Measurements from ENCODE around the gene WFIKKN2. TPM values are rescaled to one million over a fixed set of nuclear protein-coding genes. Genes with fewer than 3 reads are reported as not detected.

WFIKKN2 gene
- total RNA-seq, 1 donor from 2014 or later: 0.07 TPM

DNA sequence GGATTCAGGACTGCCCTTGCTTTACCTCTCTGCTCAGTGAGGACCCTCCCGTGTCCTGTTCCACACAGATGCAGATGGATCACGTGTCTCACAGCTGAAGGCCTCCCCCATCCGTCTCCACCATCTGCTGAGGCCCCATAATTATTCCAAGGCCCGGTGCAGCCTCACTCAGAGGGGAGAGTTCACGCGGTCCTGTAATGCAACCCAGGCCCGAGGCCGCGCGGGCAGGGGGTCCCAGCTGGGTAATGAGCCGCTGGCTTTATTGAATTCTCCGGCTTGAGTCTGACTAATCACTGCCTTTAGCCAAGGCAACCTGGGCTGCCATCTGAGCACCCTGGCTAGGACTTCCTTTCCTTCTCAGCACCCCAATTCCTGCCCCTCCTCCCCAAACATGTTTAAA, 4.4 kb upstream of the WFIKKN2 start:
- Mint-ChIP-seq H3K27me3 (ENCODE audit: low read depth, unreplicated experiment) (peaks cover 11% of the 10 kb centered on the region), H3K9me3 (ENCODE audit: unreplicated experiment) (no peaks in the 10 kb centered on the region), H3K4me3 (ENCODE audit: unreplicated experiment) (no peak overlapping the region), H3K4me1 (ENCODE audit: low read depth, unreplicated experiment) (peaks cover 15% of the 10 kb centered on the region), H3K27ac (ENCODE audit: unreplicated experiment) (no peak overlapping the region), H3K36me3 (ENCODE audit: low read depth, unreplicated experiment) (no peaks in the 10 kb centered on the region)
- H3K36me3 ChIP-seq (ENCODE audit: insufficient read depth, low read length): no peaks in the 10 kb centered on the region
- no peak overlapping the region for H3K9ac ChIP-seq (ENCODE audit: low read length)
- H3K27ac ChIP-seq (ENCODE audit: low read depth, low read length): no peak overlapping the region
- no peak for TF ChIP-seq EZH2 (IDR thresholded peaks at IDR 0.05; ENCODE audit: insufficient read depth, low read length)
- TF ChIP-seq, protein P1, sequence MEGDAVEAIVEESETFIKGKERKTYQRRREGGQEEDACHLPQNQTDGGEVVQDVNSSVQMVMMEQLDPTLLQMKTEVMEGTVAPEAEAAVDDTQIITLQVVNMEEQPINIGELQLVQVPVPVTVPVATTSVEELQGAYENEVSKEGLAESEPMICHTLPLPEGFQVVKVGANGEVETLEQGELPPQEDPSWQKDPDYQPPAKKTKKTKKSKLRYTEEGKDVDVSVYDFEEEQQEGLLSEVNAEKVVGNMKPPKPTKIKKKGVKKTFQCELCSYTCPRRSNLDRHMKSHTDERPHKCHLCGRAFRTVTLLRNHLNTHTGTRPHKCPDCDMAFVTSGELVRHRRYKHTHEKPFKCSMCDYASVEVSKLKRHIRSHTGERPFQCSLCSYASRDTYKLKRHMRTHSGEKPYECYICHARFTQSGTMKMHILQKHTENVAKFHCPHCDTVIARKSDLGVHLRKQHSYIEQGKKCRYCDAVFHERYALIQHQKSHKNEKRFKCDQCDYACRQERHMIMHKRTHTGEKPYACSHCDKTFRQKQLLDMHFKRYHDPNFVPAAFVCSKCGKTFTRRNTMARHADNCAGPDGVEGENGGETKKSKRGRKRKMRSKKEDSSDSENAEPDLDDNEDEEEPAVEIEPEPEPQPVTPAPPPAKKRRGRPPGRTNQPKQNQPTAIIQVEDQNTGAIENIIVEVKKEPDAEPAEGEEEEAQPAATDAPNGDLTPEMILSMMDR (IDR thresholded peaks at IDR 0.05; ENCODE audit: insufficient read depth, low read depth, low read length): no peak
- no peak overlapping the region for H3K4me3 ChIP-seq (ENCODE audit: insufficient read depth, low read depth, low read length)
- no peak overlapping the region for H2AFZ ChIP-seq (ENCODE audit: low read depth, low read length)
- H3K4me2 ChIP-seq (ENCODE audit: low read length): no peak overlapping the region
- no peaks in the 10 kb centered on the region for H3K9me3 ChIP-seq (ENCODE audit: insufficient read depth, low read depth, low read length)
- DNase-seq (ENCODE audit: low read depth) (no peak), FAIRE-seq (no peak)
- no peaks in the 10 kb centered on the region for H4K20me1 ChIP-seq (ENCODE audit: insufficient read depth, low read length)
- H3K4me1 ChIP-seq (ENCODE audit: insufficient read depth, low read length): peaks cover 10% of the 10 kb centered on the region
- peaks cover 2% of the 10 kb centered on the region for H3K27me3 ChIP-seq (ENCODE audit: insufficient read depth, low read length)
- no peaks in the 10 kb centered on the region for H3K79me2 ChIP-seq (ENCODE audit: insufficient read depth, low read length)

DNA sequence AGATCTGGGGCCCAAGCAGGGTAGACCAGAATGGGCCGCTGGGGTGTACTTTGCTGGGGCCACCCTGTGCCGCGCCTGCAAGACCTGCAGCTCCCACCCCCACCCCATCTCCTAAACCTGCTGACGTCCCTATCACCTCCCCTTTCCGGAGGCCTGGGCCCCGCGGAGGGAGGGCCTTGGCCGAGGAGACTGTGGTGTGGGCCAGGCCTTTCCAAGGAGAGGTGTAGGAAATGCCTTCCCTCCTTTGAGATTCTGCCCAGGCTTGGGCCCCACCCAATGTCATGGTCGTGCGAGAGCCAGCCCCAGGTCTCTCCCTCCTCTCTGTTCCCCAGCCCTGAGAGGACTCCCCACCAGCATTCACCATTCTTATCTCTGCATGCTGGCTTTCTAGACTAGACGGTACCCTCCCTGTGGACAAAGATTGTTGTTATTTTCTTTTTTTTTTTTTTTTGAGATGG, 3.9 kb upstream of the WFIKKN2 start:
- H3K9me3 Mint-ChIP-seq (ENCODE audit: unreplicated experiment): no peaks in the 10 kb centered on the region
- Histone ChIP-seq H3K9ac (ENCODE audit: low read length) (no peak overlapping the region), H3K4me3 (ENCODE audit: insufficient read depth, low read depth, low read length) (no peak overlapping the region), H3K9me3 (ENCODE audit: insufficient read depth, low read depth, low read length) (no peaks in the 10 kb centered on the region), H4K20me1 (ENCODE audit: insufficient read depth, low read length) (no peaks in the 10 kb centered on the region), H3K27me3 (ENCODE audit: insufficient read depth, low read length) (peaks cover 2% of the 10 kb centered on the region), H3K36me3 (ENCODE audit: insufficient read depth, low read length) (no peaks in the 10 kb centered on the region), H3K79me2 (ENCODE audit: insufficient read depth, low read length) (no peaks in the 10 kb centered on the region), H3K27ac (ENCODE audit: low read depth, low read length) (no peak overlapping the region), H2AFZ (ENCODE audit: low read depth, low read length) (no peak overlapping the region), H3K4me2 (ENCODE audit: low read length) (no peak overlapping the region), H3K4me1 (ENCODE audit: insufficient read depth, low read length) (peaks cover 10% of the 10 kb centered on the region)
- H3K27me3 Mint-ChIP-seq (ENCODE audit: low read depth, unreplicated experiment): peaks cover 11% of the 10 kb centered on the region
- FAIRE-seq (no peak), DNase-seq (ENCODE audit: low read depth) (no peak)
- peaks cover 15% of the 10 kb centered on the region for H3K4me1 Mint-ChIP-seq (ENCODE audit: low read depth, unreplicated experiment)
- H3K36me3 Mint-ChIP-seq (ENCODE audit: low read depth, unreplicated experiment): no peaks in the 10 kb centered on the region
- H3K27ac Mint-ChIP-seq (ENCODE audit: unreplicated experiment): no peak overlapping the region
- H3K4me3 Mint-ChIP-seq (ENCODE audit: unreplicated experiment): no peak overlapping the region
- no peak for TF ChIP-seq EZH2 (IDR thresholded peaks at IDR 0.05; ENCODE audit: insufficient read depth, low read length)
- TF ChIP-seq, protein P1 (IDR thresholded peaks at IDR 0.05; ENCODE audit: insufficient read depth, low read depth, low read length): no peak

DNA sequence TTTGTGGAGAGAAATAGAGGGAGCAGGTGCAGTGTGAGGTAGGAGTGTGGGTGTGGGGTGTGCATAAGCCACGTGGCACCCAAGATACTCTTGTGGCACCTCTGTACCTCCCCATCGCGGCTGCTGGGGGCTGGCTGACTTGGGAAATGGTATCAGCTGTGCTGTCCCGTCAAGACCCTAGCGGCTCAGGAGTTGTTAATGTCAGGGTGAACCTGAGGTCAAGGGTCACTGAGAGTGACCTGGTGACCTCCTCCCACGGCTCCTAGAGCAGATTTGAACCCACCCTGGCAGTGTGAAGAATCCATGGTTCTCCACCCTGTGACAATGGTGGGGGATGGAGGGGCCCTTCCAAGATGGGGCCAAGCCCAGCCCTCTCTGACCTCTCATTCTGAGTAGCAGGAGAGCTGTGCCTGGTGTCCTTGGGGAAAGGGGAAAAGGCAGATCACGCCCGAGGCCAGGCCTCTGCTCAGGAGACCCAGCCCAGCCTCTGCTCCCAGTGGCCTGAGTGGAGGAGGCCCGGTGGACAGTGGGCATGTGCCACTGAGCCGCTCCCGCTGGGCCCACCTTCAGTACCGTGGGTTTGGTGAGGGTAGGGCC, 3.0 kb upstream of the WFIKKN2 start:
- H3K36me3 Mint-ChIP-seq (ENCODE audit: low read depth, unreplicated experiment): no peaks in the 10 kb centered on the region
- no peak for FAIRE-seq
- H3K27ac Mint-ChIP-seq (ENCODE audit: unreplicated experiment): no peak overlapping the region
- H4K20me1 ChIP-seq (ENCODE audit: insufficient read depth, low read length): no peaks in the 10 kb centered on the region
- DNase-seq (ENCODE audit: low read depth): no peak
- H3K36me3 ChIP-seq (ENCODE audit: insufficient read depth, low read length): no peaks in the 10 kb centered on the region
- no peak overlapping the region for H2AFZ ChIP-seq (ENCODE audit: low read depth, low read length)
- H3K9me3 ChIP-seq (ENCODE audit: insufficient read depth, low read depth, low read length): no peaks in the 10 kb centered on the region
- H3K4me3 Mint-ChIP-seq (ENCODE audit: unreplicated experiment): no peak overlapping the region
- peaks cover 2% of the 10 kb centered on the region for H3K27me3 ChIP-seq (ENCODE audit: insufficient read depth, low read length)
- no peaks in the 10 kb centered on the region for H3K79me2 ChIP-seq (ENCODE audit: insufficient read depth, low read length)
- peaks cover 11% of the 10 kb centered on the region for H3K27me3 Mint-ChIP-seq (ENCODE audit: low read depth, unreplicated experiment)
- no peak overlapping the region for H3K4me2 ChIP-seq (ENCODE audit: low read length)
- peaks cover 15% of the 10 kb centered on the region for H3K4me1 Mint-ChIP-seq (ENCODE audit: low read depth, unreplicated experiment)
- no peak overlapping the region for H3K27ac ChIP-seq (ENCODE audit: low read depth, low read length)
- H3K9ac ChIP-seq (ENCODE audit: low read length): no peak overlapping the region
- TF ChIP-seq, protein P1 (IDR thresholded peaks at IDR 0.05; ENCODE audit: insufficient read depth, low read depth, low read length): no peak
- TF ChIP-seq EZH2 (IDR thresholded peaks at IDR 0.05; ENCODE audit: insufficient read depth, low read length): no peak
- H3K9me3 Mint-ChIP-seq (ENCODE audit: unreplicated experiment): no peaks in the 10 kb centered on the region
- peaks cover 10% of the 10 kb centered on the region for H3K4me1 ChIP-seq (ENCODE audit: insufficient read depth, low read length)
- no peak overlapping the region for H3K4me3 ChIP-seq (ENCODE audit: insufficient read depth, low read depth, low read length)
